HG02798 (cell line): ENCODE results near the gene GAS5.

ENCODE experiments used
- ATAC-seq: cut with Tn5 transposase; IDR thresholded peaks from one replicate; pipeline ENCODE4 v1.9.1; 2021; ENCODE audit warnings: mild to moderate bottlenecking; ENCODE audit not compliant: unreplicated experiment, poor library complexity

GAS5 gene

GRCh38 chr1:173852105-173852504 is 15.7 kb downstream of the GAS5 start:
- no peak for ATAC-seq

- ATAC-seq = no peak
Measured at GRCh38 chr1:173832748-173833147, 35.0 kb downstream of the GAS5 start.

- no peak for ATAC-seq
Measured at GRCh38 chr1:173827611-173828010, 40.2 kb downstream of the GAS5 start.

- ATAC-seq = peak; percentile 84
Measured at GRCh38 chr1:173824315-173825081, 43.3 kb downstream of the GAS5 start, which contains the start of the genes CENPL and DARS2. Gene CENPL (minus strand): TSS chr1:173824883. CDS start chr1:173811299, 13,584 bp downstream. Gene DARS2 (plus strand): TSS chr1:173824673. CDS start chr1:173825230, 557 bp downstream.

GRCh38 chr1:173823781-173824314 is 43.9 kb downstream of the GAS5 start:
- peak; percentile 44 for ATAC-seq

GRCh38 chr1:173821680-173822079 is 46.1 kb downstream of the GAS5 start:
- ATAC-seq = no peak

- ATAC-seq = no peak
Measured at GRCh38 chr1:173818459-173818858, 49.3 kb downstream of the GAS5 start.
